Stimulated activated effector memory CD8-positive, alpha-beta T cell treated with anti-CD3 and anti-CD28 coated beads, Interleukin-12 subunit alpha, Interleukin-12 subunit beta, amount 100 ng/mL, for 72 hours (primary cell): Measurements from ENCODE around the gene MBNL2.

Source experiments
- ATAC-seq: fragments of 150-1000 bp; cut with Tn5 transposase; 2 replicates; pipeline ENCODE4 v1.10.0; 2021
- DNase-seq, 2 donors: peaks; one replicate each; pipeline ENCODE4 v3.0.0; 2021 to 2022; ENCODE audit warnings: low spot score in 2 of 2
- H3K27ac Mint-ChIP-seq: one replicate; pipeline ENCODE4 v1.8.0; 2022; ENCODE audit warnings: mild to moderate bottlenecking, mixed read lengths
- H3K36me3 Mint-ChIP-seq: one replicate; pipeline ENCODE4 v1.8.0; 2022; ENCODE audit warnings: mild to moderate bottlenecking, mixed read lengths
- H3K4me1 Mint-ChIP-seq: one replicate; pipeline ENCODE4 v1.8.0; 2022; ENCODE audit warnings: mixed read lengths
- H3K4me3 Mint-ChIP-seq: one replicate; pipeline ENCODE4 v1.8.0; 2022; ENCODE audit warnings: mild to moderate bottlenecking, mixed read lengths
- H3K9me3 Mint-ChIP-seq: one replicate; pipeline ENCODE4 v1.8.0; 2022; ENCODE audit warnings: mixed read lengths

The MBNL2 gene

DNA sequence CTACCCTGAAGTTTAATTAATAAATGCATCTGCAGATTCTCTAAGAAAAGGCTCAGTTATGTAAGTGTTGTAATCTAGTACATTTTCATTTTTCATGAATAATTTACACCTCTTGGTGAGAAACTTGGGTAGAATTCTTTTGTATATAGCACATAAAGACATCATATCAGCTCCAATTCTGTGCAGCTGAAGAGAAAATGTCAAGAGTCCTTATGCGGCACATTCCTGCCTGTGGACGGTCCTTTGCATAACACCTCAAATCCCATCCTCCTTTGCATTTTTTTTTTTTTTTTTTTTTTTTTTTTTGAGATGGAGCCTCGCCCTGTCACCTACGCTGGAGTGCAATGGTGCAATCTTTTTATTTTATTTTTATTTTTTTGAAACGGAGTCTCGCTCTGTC, 151.7 kb downstream of the MBNL2 start:
- ATAC-seq, result no peak
- H3K36me3 Mint-ChIP-seq, result peaks cover 14% of the 10 kb centered on the region

DNA sequence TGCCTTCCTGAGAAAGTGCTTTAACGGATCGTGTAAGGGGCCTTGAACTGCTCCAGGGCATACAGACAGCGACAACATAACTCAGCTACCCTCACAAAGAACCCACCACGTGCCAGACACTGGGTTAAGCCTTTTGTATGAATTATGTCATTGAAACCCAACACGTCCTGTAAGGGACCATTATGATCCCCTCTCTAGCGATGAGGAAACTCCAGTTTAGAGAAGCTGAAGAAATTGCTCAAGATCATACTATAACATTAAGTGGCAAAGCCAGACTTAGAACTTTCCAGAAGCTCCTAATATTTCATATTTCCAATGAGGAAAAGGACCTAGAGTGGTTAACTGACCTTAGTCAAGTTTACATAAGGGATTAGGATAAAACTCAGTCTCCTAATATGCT, 154.8 kb downstream of the MBNL2 start:
- Mint-ChIP-seq H3K9me3 (no peaks in the 10 kb centered on the region), H3K27ac (no peak overlapping the region), H3K4me1 (peaks cover 11% of the 10 kb centered on the region), H3K36me3 (peaks cover 37% of the 10 kb centered on the region), H3K4me3 (no peak overlapping the region)
- DNase-seq (no peak), ATAC-seq (no peak)

More for the DNA sequence above, 151.7 kb downstream of the MBNL2 start:
- no peak for DNase-seq
- Mint-ChIP-seq H3K27ac (no peak overlapping the region), H3K4me1 (peaks cover 17% of the 10 kb centered on the region), H3K4me3 (no peak overlapping the region), H3K9me3 (no peaks in the 10 kb centered on the region)

DNA sequence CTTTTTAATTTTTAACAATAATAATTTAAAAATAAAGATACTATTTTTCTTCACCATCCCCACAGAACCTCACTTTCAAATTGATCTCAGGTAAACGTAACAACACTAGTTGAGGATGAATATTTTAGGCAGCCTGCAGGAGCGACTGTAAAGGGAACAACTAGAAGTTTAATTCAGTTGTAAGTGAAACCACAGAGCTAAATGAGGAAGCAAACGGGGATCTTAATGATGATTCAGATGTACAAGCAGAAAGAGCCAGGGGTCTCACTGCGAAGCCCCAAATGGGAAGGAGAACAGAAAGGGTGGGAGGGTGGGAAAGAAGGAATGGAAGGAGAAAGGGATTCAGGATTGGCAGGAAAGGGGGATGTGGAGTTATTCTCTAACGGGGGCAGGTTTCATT, 157.3 kb downstream of the MBNL2 start:
- Mint-ChIP-seq H3K9me3 (no peaks in the 10 kb centered on the region), H3K4me3 (no peak overlapping the region), H3K36me3 (peaks cover 47% of the 10 kb centered on the region), H3K4me1 (peaks cover 15% of the 10 kb centered on the region), H3K27ac (no peak overlapping the region)
- DNase-seq (no peak), ATAC-seq (no peak)

DNA sequence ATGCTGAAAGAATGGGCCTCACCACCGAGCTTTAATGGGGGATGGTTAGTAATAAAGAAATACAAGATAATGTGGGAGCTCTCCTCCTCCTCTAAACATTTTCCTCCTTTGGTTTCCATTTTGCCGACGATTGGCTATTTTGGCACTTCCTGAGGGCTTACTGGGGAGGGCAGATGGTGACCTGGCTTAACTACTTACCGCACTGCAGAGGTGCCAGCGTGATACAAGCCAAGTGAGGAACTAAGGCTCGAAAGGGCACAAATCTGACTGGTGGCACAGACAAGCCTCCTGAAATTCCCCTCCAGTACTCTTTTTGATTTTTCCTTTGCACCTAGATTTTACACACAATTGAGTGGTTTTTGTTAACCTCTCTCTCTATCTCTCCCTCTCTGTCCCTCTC, 158.6 kb downstream of the MBNL2 start:
- no peak overlapping the region for H3K4me3 Mint-ChIP-seq
- H3K4me1 Mint-ChIP-seq, result peaks cover 10% of the 10 kb centered on the region
- peak overlapping the region; percentile 9 for H3K27ac Mint-ChIP-seq
- peaks cover 40% of the 10 kb centered on the region for H3K36me3 Mint-ChIP-seq
- DNase-seq, result no peak
- ATAC-seq, result no peak
- H3K9me3 Mint-ChIP-seq, result no peaks in the 10 kb centered on the region

- DNase-seq (no peak), ATAC-seq (no peak)
- Mint-ChIP-seq H3K9me3 (no peaks in the 10 kb centered on the region), H3K36me3 (peaks cover 40% of the 10 kb centered on the region), H3K27ac (peak overlapping the region; percentile 9), H3K4me1 (peaks cover 12% of the 10 kb centered on the region), H3K4me3 (no peak overlapping the region)
Measured at GRCh38 chr13:97381189-97381588, 159.1 kb downstream of the MBNL2 start.

- no peak overlapping the region for H3K27ac Mint-ChIP-seq
- no peak overlapping the region for H3K4me3 Mint-ChIP-seq
- no peaks in the 10 kb centered on the region for H3K9me3 Mint-ChIP-seq
- ATAC-seq, result no peak
- peaks cover 41% of the 10 kb centered on the region for H3K36me3 Mint-ChIP-seq
- no peak for DNase-seq
- peaks cover 23% of the 10 kb centered on the region for H3K4me1 Mint-ChIP-seq
Measured at GRCh38 chr13:97382276-97382675, 160.1 kb downstream of the MBNL2 start.

DNA sequence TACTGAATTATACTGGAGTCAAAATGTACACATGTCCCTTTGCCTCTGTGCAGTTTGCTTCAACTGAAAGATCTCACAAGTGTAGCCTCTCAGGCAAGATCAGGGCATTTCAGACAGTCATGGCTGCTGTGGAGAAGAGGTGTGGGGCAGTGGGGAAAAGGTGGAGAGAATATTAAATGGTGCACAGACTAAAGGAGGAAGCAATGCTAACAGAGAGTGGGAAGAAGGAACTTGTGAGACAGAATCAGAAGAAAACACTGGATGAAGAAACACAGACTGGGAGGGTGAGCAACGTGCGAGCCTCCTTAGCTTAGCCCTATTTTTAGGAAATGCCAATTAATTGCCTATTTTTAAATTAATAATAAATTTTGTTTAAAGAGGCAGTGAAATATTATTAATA, 162.2 kb downstream of the MBNL2 start:
- no peak for ATAC-seq
- H3K4me1 Mint-ChIP-seq, result peaks cover 28% of the 10 kb centered on the region
- DNase-seq, result no peak
- H3K9me3 Mint-ChIP-seq, result no peaks in the 10 kb centered on the region
- no peak overlapping the region for H3K4me3 Mint-ChIP-seq
- H3K36me3 Mint-ChIP-seq, result peaks cover 39% of the 10 kb centered on the region
- no peak overlapping the region for H3K27ac Mint-ChIP-seq

DNA sequence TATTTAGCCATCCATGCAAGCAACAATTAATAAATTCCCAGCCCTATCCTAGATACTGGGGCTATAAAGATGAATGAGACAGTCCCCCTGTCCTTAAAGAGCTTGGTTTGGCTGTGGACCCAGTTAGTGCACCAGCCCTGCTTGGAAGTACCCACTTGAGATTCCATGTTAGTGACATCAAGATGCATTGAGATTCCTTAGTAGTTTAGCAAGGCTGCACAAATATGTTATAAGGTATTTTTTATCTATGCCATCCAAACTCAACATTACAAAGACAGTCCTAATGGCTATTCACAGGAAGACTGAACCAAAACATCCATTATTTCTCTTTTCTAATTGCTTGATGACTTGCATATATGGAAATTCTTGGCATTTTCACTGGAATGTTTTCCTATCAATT, 163.0 kb downstream of the MBNL2 start:
- Mint-ChIP-seq H3K4me1 (peaks cover 28% of the 10 kb centered on the region), H3K9me3 (no peaks in the 10 kb centered on the region), H3K4me3 (no peak overlapping the region), H3K36me3 (peaks cover 34% of the 10 kb centered on the region), H3K27ac (no peak overlapping the region)
- ATAC-seq (no peak), DNase-seq (no peak)

DNA sequence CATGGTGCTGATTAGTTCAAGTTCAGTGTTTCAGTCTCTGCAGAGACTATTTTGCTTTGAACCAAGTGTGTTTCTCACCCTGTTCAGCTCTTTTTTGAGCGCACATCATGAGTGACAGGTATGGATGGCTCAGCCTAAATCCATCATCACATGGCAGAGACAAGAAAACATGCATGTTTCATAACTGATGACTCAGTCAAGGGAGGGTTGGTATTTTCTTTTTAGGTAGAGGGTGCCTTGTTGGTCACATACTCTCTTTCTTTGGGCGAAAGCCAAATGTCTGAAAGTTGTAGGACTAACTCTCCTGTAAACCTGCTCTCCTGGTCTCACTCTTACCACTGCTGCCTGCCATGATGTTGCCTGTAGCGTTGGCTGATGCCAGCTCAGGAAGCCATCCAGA, 163.7 kb downstream of the MBNL2 start:
- DNase-seq, result no peak
- H3K27ac Mint-ChIP-seq, result no peak overlapping the region

DNA sequence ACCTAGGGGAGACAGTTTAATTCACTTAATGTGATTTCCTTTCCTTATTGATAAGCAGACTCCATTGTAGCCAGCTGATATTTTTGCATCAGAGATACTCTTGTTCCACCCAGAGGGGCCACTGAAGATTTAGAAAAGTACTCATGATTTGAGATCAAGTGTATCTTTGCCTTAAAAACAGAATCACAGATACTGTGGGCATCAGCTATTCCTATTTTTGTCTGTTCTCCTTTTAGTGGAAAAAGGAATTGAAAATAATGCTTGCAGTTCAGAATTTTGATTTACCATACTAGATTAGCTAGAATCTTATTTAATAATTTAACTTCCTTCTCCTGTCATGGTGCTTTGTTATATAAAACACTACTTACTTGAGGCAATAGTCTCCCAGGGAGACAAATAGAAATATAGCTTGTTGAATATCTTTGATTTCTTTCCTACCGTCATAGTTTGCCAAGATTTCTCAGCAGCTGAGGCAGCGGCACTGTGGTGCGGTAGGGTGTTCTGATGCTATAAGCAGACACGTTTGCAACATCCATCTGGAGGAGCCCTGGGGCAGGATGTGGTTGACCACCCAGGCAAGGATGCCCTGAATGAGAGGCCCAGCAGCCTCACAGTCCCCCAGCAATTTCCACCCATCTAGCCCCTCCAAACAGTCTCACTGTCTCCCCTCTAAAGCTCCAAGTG, 164.8 kb downstream of the MBNL2 start:
- H3K36me3 Mint-ChIP-seq, result peaks cover 29% of the 10 kb centered on the region
- H3K27ac Mint-ChIP-seq, result peak overlapping the region; percentile 38
- peak; percentile 94 for ATAC-seq

More for the DNA sequence above, 163.7 kb downstream of the MBNL2 start:
- Mint-ChIP-seq H3K4me1 (peaks cover 28% of the 10 kb centered on the region), H3K9me3 (no peaks in the 10 kb centered on the region), H3K36me3 (peaks cover 27% of the 10 kb centered on the region), H3K4me3 (no peak overlapping the region)
- ATAC-seq, result peak; percentile 57

DNA sequence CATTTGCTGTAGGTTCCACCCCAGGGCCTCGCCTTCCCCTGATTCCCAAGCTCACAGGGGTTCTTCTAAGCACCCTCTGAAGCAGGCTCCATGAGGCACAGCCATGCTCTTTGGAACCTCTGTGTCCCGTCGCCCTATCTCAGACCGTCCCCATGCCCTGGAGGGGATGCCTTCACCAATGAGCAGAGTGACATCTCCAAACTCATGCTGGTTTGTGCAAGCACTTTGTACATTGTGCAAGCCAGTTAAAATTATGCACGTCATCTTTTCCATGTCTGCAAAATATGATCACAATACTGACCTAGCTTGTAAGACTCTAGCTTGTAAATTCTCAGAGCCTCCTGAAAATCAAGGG, 165.3 kb downstream of the MBNL2 start:
- H3K4me3 Mint-ChIP-seq, result peak overlapping the region; percentile 5

More for the DNA sequence above, 164.8 kb downstream of the MBNL2 start:
- Mint-ChIP-seq H3K4me1 (peaks cover 28% of the 10 kb centered on the region), H3K4me3 (peak overlapping the region; percentile 5), H3K9me3 (no peaks in the 10 kb centered on the region)
- peak; percentile 4 to 61 for DNase-seq

DNA sequence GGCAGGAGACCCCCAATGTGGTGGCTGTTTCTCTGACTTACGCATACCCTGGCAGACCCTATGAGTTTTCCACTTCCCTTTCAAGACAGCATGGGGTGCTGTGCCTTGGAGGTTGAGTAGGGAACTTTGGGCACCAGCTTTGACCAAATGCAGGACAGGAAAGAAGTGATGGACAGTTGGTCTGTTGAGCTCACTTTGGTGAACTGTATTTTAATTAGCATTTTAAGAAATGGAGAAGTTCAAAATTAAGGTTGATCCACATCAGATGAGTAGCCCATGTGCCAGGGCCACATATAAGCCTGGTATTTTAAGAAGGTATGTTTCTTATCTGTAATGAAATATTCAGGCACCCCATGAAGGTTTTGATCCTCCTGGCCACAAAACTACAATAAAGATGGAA, 165.8 kb downstream of the MBNL2 start:
- Mint-ChIP-seq H3K4me1 (peaks cover 28% of the 10 kb centered on the region), H3K9me3 (no peaks in the 10 kb centered on the region), H3K36me3 (peaks cover 22% of the 10 kb centered on the region), H3K27ac (no peak overlapping the region), H3K4me3 (no peak overlapping the region)
- ATAC-seq (no peak), DNase-seq (no peak)

More for the DNA sequence above, 165.3 kb downstream of the MBNL2 start:
- Mint-ChIP-seq H3K9me3 (no peaks in the 10 kb centered on the region), H3K27ac (peak overlapping the region; percentile 38), H3K4me1 (peaks cover 28% of the 10 kb centered on the region), H3K36me3 (peaks cover 24% of the 10 kb centered on the region)
- DNase-seq (no peak), ATAC-seq (no peak)

- H3K27ac Mint-ChIP-seq, result peak overlapping the region; percentile 57
- DNase-seq (no peak), ATAC-seq (no peak)
- peaks cover 28% of the 10 kb centered on the region for H3K4me1 Mint-ChIP-seq
- H3K9me3 Mint-ChIP-seq, result no peaks in the 10 kb centered on the region
- no peak overlapping the region for H3K4me3 Mint-ChIP-seq
- peaks cover 24% of the 10 kb centered on the region for H3K36me3 Mint-ChIP-seq
Measured at GRCh38 chr13:97388373-97388772, 166.2 kb downstream of the MBNL2 start.

- Mint-ChIP-seq H3K27ac (no peak overlapping the region), H3K36me3 (peaks cover 19% of the 10 kb centered on the region), H3K9me3 (no peaks in the 10 kb centered on the region), H3K4me3 (no peak overlapping the region), H3K4me1 (peaks cover 17% of the 10 kb centered on the region)
- no peak for ATAC-seq
- DNase-seq, result no peak
Measured at GRCh38 chr13:97390941-97391600, 168.9 kb downstream of the MBNL2 start.

DNA sequence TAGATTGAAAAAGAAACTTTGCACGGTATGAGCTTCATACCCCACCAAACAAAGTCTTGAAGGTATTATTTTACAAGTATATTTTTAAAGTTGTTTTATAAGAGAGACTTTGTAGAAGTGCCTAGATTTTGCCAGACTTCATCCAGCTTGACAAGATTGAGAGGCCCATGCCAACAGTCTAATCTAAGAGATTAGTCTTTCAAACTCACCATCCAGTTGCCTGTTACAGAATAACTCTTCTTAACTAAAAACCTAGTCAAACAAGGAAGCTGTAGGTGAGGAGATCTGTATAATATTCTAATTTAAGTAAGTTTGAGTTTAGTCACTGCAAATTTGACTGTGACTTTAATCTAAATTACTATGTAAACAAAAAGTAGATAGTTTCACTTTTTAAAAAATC, 169.9 kb downstream of the MBNL2 start:
- Mint-ChIP-seq H3K4me1 (peaks cover 8% of the 10 kb centered on the region), H3K4me3 (no peak overlapping the region)
- ATAC-seq, result no peak

DNA sequence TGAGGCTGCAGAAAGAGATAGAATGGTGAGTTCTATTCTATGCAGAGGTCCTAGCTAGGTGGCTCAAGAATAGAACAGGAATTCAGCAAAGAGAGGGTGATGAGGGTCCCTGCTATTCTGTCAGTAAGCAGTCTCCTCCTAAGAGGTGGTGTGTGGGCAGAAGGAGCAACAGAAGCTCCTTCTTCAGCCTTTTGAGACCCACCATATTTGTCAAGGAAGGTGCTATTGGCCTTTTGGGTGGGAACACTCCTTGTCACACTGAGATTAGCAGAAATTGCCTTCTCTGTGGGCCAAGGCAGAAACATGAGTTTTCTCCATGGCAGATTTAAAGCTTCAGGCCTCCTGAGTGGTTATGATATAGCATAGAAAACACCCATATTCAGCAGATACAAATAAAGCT, 172.4 kb downstream of the MBNL2 start:
- peaks cover 14% of the 10 kb centered on the region for H3K36me3 Mint-ChIP-seq
- no peaks in the 10 kb centered on the region for H3K9me3 Mint-ChIP-seq
- no peaks in the 10 kb centered on the region for H3K4me1 Mint-ChIP-seq
- H3K4me3 Mint-ChIP-seq, result no peak overlapping the region
- no peak overlapping the region for H3K27ac Mint-ChIP-seq
- DNase-seq (no peak), ATAC-seq (no peak)

More for the DNA sequence above, 169.9 kb downstream of the MBNL2 start:
- no peak overlapping the region for H3K27ac Mint-ChIP-seq
- no peak for DNase-seq
- H3K36me3 Mint-ChIP-seq, result peaks cover 19% of the 10 kb centered on the region
- H3K9me3 Mint-ChIP-seq, result no peaks in the 10 kb centered on the region
